SHP77 treated with DMSO at 0.1 percent for 48 hours (cell line): ENCODE data around the gene HLA-DQA1.
"Not testable (repeated sequence)": the region's sequence is repeated elsewhere in the genome, so short reads cannot be mapped to it uniquely, and the experiment has no call there.

Source experiments
- DNase-seq: peaks from one replicate; lab custom pipeline; 2025; lab: John Stamatoyannopoulos, UW

HLA-DQA1 gene

GRCh38 chr6:32637219-32637880 is at the start of gene HLA-DQA1:
Gene HLA-DQA1, plus strand, starts transcription at chr6:32637406. Its CDS starts 53 bp downstream, at chr6:32637459.
- no peak for DNase-seq

- no peak for DNase-seq
These were observed 49.0 kb upstream of the HLA-DQA1 start for GRCh38 chr6:32588156-32588555.

GRCh38 chr6:32589596-32590449 is 47.4 kb upstream of the HLA-DQA1 start, which contains the start of gene HLA-DRB1:
Gene HLA-DRB1, minus strand, starts transcription at chr6:32589848. Its CDS starts 106 bp downstream, at chr6:32589742.
- DNase-seq = no peak

- not testable (repeated sequence) for DNase-seq
These were observed 46.5 kb upstream of the HLA-DQA1 start for GRCh38 chr6:32590713-32591112.

- no peak for DNase-seq
These were observed 40.2 kb upstream of the HLA-DQA1 start for GRCh38 chr6:32597024-32597423.

GRCh38 chr6:32602383-32602782 is 34.8 kb upstream of the HLA-DQA1 start:
- no peak for DNase-seq

- no peak for DNase-seq
These were observed 34.0 kb upstream of the HLA-DQA1 start for GRCh38 chr6:32603222-32603621.

- no peak for DNase-seq
These were observed 33.3 kb upstream of the HLA-DQA1 start for GRCh38 chr6:32603888-32604287.

- DNase-seq = no peak
These were observed 32.8 kb upstream of the HLA-DQA1 start for GRCh38 chr6:32604434-32604877.

- no peak for DNase-seq
These were observed 29.8 kb upstream of the HLA-DQA1 start for GRCh38 chr6:32607263-32607987.

- no peak for DNase-seq
These were observed 29.3 kb upstream of the HLA-DQA1 start for GRCh38 chr6:32607988-32608298.

- no peak for DNase-seq
These were observed 28.8 kb upstream of the HLA-DQA1 start for GRCh38 chr6:32608362-32608761.

GRCh38 chr6:32609391-32609730 is 27.8 kb upstream of the HLA-DQA1 start:
- no peak for DNase-seq

- peak; percentile 11 for DNase-seq
These were observed 27.2 kb upstream of the HLA-DQA1 start for GRCh38 chr6:32609731-32610640.

- no peak for DNase-seq
These were observed 26.4 kb upstream of the HLA-DQA1 start for GRCh38 chr6:32610682-32611296.

- DNase-seq = no peak
These were observed 23.7 kb upstream of the HLA-DQA1 start for GRCh38 chr6:32613475-32613874.

GRCh38 chr6:32614366-32615081 is 22.7 kb upstream of the HLA-DQA1 start:
- DNase-seq = no peak

- no peak for DNase-seq
These were observed 21.2 kb upstream of the HLA-DQA1 start for GRCh38 chr6:32615885-32616532.

GRCh38 chr6:32617751-32618150 is 19.5 kb upstream of the HLA-DQA1 start:
- DNase-seq = no peak

GRCh38 chr6:32621372-32621771 is 15.8 kb upstream of the HLA-DQA1 start:
- DNase-seq = no peak
